GM19239 (cell line): ENCODE results near the gene SHH.
"Not testable (repeated sequence)": the region's sequence is repeated elsewhere in the genome, so short reads cannot be mapped to it uniquely, and the experiment has no call there.

Source experiments
- DNase-seq: peaks from one replicate; pipeline ENCODE4 v3.0.0; 2011; ENCODE audit warnings: low spot score; ENCODE audit not compliant: insufficient read length
- FAIRE-seq: peaks from 2 replicates; lab custom pipeline; 2011; peaks lifted over from hg19 to GRCh38; lab: Jason Lieb, UNC

Gene SHH

GRCh38 chr7:155843426-155844018 is 31.3 kb upstream of the SHH start:
- DNase-seq, result no peak
- no peak for FAIRE-seq

GRCh38 chr7:155842496-155843265 is 30.4 kb upstream of the SHH start:
- no peak for FAIRE-seq
- no peak for DNase-seq

- FAIRE-seq, result no peak
- no peak for DNase-seq
Observed at GRCh38 chr7:155840909-155841308, 28.6 kb upstream of the SHH start.

- no peak for DNase-seq
- FAIRE-seq, result no peak
Observed at GRCh38 chr7:155840262-155840885, 28.1 kb upstream of the SHH start.

- DNase-seq (no peak), FAIRE-seq (no peak)
Observed at GRCh38 chr7:155839461-155839860, 27.2 kb upstream of the SHH start.

- DNase-seq, FAIRE-seq: not testable (repeated sequence)
Observed at GRCh38 chr7:155838312-155838711, 26.0 kb upstream of the SHH start.

GRCh38 chr7:155837126-155837479 is 24.8 kb upstream of the SHH start:
- DNase-seq (no peak), FAIRE-seq (no peak)

- FAIRE-seq (no peak), DNase-seq (no peak)
Observed at GRCh38 chr7:155836216-155837125, 24.2 kb upstream of the SHH start.

GRCh38 chr7:155835446-155836215 is 23.4 kb upstream of the SHH start:
- FAIRE-seq (no peak), DNase-seq (no peak)

- DNase-seq, result no peak
- no peak for FAIRE-seq
Observed at GRCh38 chr7:155834486-155835048, 22.3 kb upstream of the SHH start.

GRCh38 chr7:155833651-155834050 is 21.4 kb upstream of the SHH start:
- no peak for DNase-seq
- no peak for FAIRE-seq

GRCh38 chr7:155832581-155832981 is 20.3 kb upstream of the SHH start:
- DNase-seq (no peak), FAIRE-seq (no peak)

GRCh38 chr7:155831807-155832524 is 19.7 kb upstream of the SHH start:
- FAIRE-seq (no peak), DNase-seq (no peak)

GRCh38 chr7:155830961-155831806 is 18.9 kb upstream of the SHH start:
- DNase-seq, result no peak
- no peak for FAIRE-seq

- DNase-seq (no peak), FAIRE-seq (no peak)
Observed at GRCh38 chr7:155829796-155830470, 17.7 kb upstream of the SHH start.

- DNase-seq, result no peak
- no peak for FAIRE-seq
Observed at GRCh38 chr7:155825336-155825735, 13.1 kb upstream of the SHH start.

- no peak for DNase-seq
- FAIRE-seq, result no peak
Observed at GRCh38 chr7:155824227-155824886, 12.1 kb upstream of the SHH start.
